Left lung (tissue), 10 donors: ENCODE data around the gene DNHD1. TPM values are rescaled to one million over a fixed set of nuclear protein-coding genes. Genes with fewer than 3 reads are reported as not detected.
A peak's percentile ranks its signal among the peaks of the same experiment; 100 is the strongest.

Source experiments
- ATAC-seq: fragments of 200-7000 bp; cut with Tn5 transposase; one replicate; pipeline ENCODE4 v1.9.1; 2020; ENCODE audit warnings: moderate library complexity
- DNase-seq, 4 donors: peaks; one replicate each; pipeline ENCODE4 v3.0.0-alpha.2; 2013 to 2020
- H3K27ac ChIP-seq, 2 donors: fragments of 200-600 bp; sonication (generic) in 1 of 2; one replicate each; pipeline versions ENCODE4 v1.5.0 to v1.8.0; 2020 to 2021
- H3K27me3 ChIP-seq, 2 donors: fragments of 200-600 bp; sonication (generic) in 1 of 2; one replicate each; pipeline versions ENCODE4 v1.5.0 to v1.8.0; 2020 to 2021
- H3K36me3 ChIP-seq, 2 donors: fragments of 200-600 bp; sonication (generic) in 1 of 2; one replicate each; pipeline versions ENCODE4 v1.5.0 to v1.8.0; 2020 to 2021
- H3K4me1 ChIP-seq, 2 donors: fragments of 200-600 bp; one replicate each; pipeline ENCODE4 v1.8.0; 2021
- H3K4me3 ChIP-seq, 2 donors: fragments of 200-600 bp; sonication (generic) in 1 of 2; one replicate each; pipeline versions ENCODE4 v1.5.0 to v1.8.0; 2020 to 2021; ENCODE audit warnings: mild to moderate bottlenecking in 1 of 2
- H3K9me3 ChIP-seq, 2 donors: fragments of 200-600 bp; sonication (generic) in 1 of 2; one replicate each; pipeline versions ENCODE4 v1.5.0 to v1.8.0; 2020 to 2021
- intact Hi-C, 2 donors: fragments of 100-400 bp; cut with DNase I; formaldehyde crosslinking; loops; one replicate each; pipeline versions ENCODE4 v1.11.2 to v1.14.2; 2022
- polyA plus RNA-seq, 6 donors: library from polyadenylated mRNA; unstranded; fragments of 120-200 nt; gene quantifications; one replicate each; pipeline ENCODE4 v1.2.1, GENCODE V29; 2013; ENCODE audit not compliant: insufficient read length in 6 of 6
- total RNA-seq, 2 donors: library from RNA; stranded (reverse); fragmentation: NEBNext Ultra II Directional; extraction: Animal tissue kit (Norgen Biotek cat#: 25700); gene quantifications; one replicate each; pipeline ENCODE4 v1.2.1, GENCODE V29; 2021
- TF ChIP-seq, protein P1 (sequence below), 2 donors: fragments of 200-600 bp; sonication (generic) in 1 of 2; IDR thresholded peaks; one replicate each; pipeline versions ENCODE4 v1.5.0 to v1.8.0; 2021; ENCODE audit warnings: antibody characterized with exemption in 2 of 2
- donor health status: DM: no; HTN: yes; CAD: no.
- donor health status: DM: no; HTN: no; CAD: no.

The DNHD1 gene
- total and polyA plus RNA-seq, 8 donors: 7.1 to 18.6 (median 15.5) TPM

DNA sequence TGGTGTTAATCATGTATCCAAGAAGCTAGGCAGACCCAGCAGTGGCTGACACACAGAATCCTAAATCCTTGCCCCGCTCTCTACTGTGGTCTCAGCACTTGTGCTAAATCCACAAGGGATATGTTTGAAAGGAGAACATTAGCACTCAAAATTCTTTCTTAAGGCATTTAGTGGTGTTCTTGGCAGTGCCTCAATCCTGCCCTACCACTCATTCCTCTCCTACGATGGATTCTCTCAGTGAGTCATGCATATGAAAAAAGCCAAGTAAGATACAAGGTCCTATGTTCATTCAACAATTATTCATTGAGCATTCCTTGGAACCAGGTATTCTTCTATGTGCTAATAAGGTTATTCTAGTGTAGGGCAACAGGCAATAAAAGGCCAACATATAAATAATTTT is 75.1 kb downstream of the DNHD1 start:
- ATAC-seq (peak; percentile 52), DNase-seq (no peak)
- intact Hi-C loops: no loop called here
- no peaks in the 10 kb centered on the region for H3K36me3 ChIP-seq
- H3K27me3 ChIP-seq: peaks cover 0 to 11% of the 10 kb centered on the region in 2 donors
- no peak overlapping the region for H3K27ac ChIP-seq
- H3K4me3 ChIP-seq: no peak overlapping the region
- no peaks in the 10 kb centered on the region for H3K4me1 ChIP-seq
- TF ChIP-seq, protein P1, sequence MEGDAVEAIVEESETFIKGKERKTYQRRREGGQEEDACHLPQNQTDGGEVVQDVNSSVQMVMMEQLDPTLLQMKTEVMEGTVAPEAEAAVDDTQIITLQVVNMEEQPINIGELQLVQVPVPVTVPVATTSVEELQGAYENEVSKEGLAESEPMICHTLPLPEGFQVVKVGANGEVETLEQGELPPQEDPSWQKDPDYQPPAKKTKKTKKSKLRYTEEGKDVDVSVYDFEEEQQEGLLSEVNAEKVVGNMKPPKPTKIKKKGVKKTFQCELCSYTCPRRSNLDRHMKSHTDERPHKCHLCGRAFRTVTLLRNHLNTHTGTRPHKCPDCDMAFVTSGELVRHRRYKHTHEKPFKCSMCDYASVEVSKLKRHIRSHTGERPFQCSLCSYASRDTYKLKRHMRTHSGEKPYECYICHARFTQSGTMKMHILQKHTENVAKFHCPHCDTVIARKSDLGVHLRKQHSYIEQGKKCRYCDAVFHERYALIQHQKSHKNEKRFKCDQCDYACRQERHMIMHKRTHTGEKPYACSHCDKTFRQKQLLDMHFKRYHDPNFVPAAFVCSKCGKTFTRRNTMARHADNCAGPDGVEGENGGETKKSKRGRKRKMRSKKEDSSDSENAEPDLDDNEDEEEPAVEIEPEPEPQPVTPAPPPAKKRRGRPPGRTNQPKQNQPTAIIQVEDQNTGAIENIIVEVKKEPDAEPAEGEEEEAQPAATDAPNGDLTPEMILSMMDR (IDR thresholded peaks at IDR 0.05): no peak
- H3K9me3 ChIP-seq: no peaks in the 10 kb centered on the region

DNA sequence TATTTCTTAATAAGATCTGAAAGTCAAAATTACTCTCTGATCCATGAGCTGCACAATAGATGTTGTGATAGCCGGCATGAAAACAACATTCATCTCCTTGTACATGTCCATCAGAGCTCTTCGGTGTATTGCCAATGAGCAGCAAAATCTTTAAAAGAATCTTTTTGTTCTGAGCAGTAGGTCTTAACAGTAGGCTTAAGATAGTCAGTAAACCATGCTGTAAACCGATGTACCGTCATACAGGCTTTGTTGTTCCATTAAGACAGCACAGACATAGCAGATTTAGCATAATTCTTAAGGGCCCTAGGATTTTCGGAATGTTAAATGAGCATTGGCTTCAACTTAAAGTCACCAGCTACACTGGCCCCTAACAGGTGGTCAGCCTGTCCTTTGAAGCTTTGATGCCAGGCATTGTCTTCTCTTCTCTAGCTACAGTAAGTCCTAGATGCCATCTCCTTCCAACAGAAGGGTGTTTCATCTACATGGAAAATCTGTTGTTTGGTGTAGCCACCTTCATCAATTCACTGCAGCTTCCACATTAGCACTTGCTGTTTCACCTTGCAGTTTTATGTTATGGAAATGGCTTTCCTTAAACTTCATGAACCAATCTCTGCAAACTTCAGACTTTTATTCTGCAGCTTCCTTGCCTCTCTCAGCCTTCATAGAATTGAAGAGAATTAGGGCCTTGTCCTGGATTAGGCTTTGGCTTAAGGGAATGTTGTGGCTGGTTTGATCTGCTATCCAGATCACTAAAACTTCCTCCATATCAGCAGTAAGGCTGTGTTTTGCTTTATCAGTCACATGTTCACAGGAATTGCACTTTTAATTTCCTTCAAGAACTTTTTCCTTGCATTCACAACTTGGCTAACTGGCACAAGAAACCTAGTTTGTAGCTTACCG is 78.0 kb downstream of the DNHD1 start:
- H3K4me1 ChIP-seq: no peaks in the 10 kb centered on the region
- H3K9me3 ChIP-seq: no peaks in the 10 kb centered on the region
- DNase-seq (no peak), ATAC-seq (no peak)
- no peak overlapping the region for H3K4me3 ChIP-seq
- TF ChIP-seq, protein P1 (IDR thresholded peaks at IDR 0.05): no peak
- no peak overlapping the region for H3K27ac ChIP-seq
- intact Hi-C loops: no loop called here
- peaks cover 0 to 11% of the 10 kb centered on the region in 2 donors for H3K27me3 ChIP-seq
- no peaks in the 10 kb centered on the region for H3K36me3 ChIP-seq

DNA sequence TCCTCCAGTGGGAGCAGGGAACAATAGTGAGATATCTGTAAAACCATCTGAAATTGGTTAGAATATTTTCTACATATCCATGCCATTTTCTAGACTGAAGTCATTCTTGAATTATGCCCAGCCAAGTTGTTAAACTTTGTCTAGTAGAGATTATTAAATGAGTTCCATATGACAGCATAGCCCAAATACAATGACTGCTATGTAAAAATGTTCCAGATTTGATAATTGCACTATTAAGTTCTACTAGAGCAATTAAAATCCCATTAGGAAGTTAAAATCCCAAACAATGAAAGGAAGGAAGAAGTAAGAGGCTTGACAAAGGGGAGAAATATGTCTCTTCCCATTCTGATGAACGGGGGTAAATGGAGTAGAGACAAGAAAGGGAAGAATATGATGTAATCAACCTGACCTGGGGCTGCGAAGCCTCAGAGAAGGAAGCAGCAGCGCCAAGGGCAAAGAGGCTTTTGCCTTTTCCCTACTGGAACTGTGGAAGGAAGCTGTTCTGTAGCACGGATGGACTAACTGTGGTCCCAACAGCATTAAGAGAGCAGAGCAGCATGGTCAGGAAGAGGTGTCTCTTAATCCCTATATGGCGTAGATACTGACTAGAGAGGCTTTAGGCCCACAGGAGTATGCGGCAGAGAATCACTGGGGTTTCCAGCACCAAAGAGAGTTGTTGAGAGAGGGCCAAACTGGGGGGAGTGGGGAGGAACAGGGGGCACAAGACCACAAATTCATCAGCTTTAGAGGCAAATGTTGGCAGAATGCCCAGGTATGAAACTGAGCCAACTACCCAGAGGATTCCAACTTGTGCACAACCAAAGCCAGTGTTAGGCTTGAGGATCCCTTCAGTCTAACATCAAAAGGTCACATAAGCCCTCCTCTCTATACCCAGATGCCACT is 79.6 kb downstream of the DNHD1 start:
- TF ChIP-seq, protein P1 (IDR thresholded peaks at IDR 0.05): no peak
- no peaks in the 10 kb centered on the region for H3K27me3 ChIP-seq
- intact Hi-C loops: no loop called here
- no peaks in the 10 kb centered on the region for H3K9me3 ChIP-seq
- DNase-seq (peak in 2 of 4 donors; percentile 66 to 77), ATAC-seq (peak; percentile 56)
- H3K27ac ChIP-seq: peak overlapping the region in 1 of 2 donors; percentile 23
- H3K4me1 ChIP-seq: no peaks in the 10 kb centered on the region
- no peaks in the 10 kb centered on the region for H3K36me3 ChIP-seq
- no peak overlapping the region for H3K4me3 ChIP-seq

DNA sequence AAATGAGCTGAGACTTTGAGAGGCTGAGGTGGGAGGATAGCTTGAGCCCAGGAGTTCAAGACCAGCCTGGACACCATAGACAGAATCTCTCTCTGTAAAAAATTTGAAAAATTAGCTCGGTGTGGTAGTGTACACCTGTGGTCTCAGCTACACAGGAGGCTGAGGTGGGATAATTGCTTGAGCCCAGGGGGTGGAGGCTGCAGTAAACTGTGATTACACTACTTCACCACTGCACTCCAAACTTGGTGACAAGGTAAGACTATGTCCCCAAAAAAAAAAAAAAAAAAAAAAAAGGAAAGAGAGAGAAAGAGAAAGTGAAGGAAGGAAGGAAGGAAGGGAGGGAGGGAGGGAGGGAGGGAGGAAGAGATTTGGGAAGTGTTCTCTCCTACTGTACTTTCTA is 81.1 kb downstream of the DNHD1 start:
- DNase-seq: no peak

More for the DNA sequence above, 81.1 kb downstream of the DNHD1 start:
- no peak for ATAC-seq
- Histone ChIP-seq H3K27ac (no peak overlapping the region), H3K27me3 (no peaks in the 10 kb centered on the region), H3K36me3 (no peaks in the 10 kb centered on the region), H3K4me1 (no peaks in the 10 kb centered on the region), H3K9me3 (peaks cover 0 to 9% of the 10 kb centered on the region in 2 donors), H3K4me3 (no peak overlapping the region)
- TF ChIP-seq, protein P1 (IDR thresholded peaks at IDR 0.05): no peak
- intact Hi-C loops: no loop called here
